GM21529 (cell line): ENCODE data around the gene DLG2.

Experiments used
- ATAC-seq: cut with Tn5 transposase; IDR thresholded peaks from one replicate; pipeline ENCODE4 v1.9.1; 2021; ENCODE audit not compliant: unreplicated experiment

Gene DLG2

GRCh38 chr11:83537131-83537610, 2090.0 kb downstream of the DLG2 start:
- ATAC-seq: no peak

- ATAC-seq: no peak
These were observed 2094.0 kb downstream of the DLG2 start for GRCh38 chr11:83533166-83533565.

- ATAC-seq: no peak
These were observed 2098.3 kb downstream of the DLG2 start for GRCh38 chr11:83528877-83529276.

- ATAC-seq: no peak
These were observed 2098.9 kb downstream of the DLG2 start for GRCh38 chr11:83528225-83528624.

- ATAC-seq: no peak
These were observed 2103.5 kb downstream of the DLG2 start for GRCh38 chr11:83523676-83524075.

- no peak for ATAC-seq
These were observed 2104.2 kb downstream of the DLG2 start for GRCh38 chr11:83522911-83523310.

- no peak for ATAC-seq
These were observed 2105.2 kb downstream of the DLG2 start for GRCh38 chr11:83521647-83522596.

- ATAC-seq: no peak
These were observed 2106.3 kb downstream of the DLG2 start for GRCh38 chr11:83520849-83521248.

GRCh38 chr11:83511646-83512045, 2115.5 kb downstream of the DLG2 start:
- no peak for ATAC-seq

GRCh38 chr11:83510530-83511460, 2116.3 kb downstream of the DLG2 start:
- no peak for ATAC-seq

- no peak for ATAC-seq
These were observed 2118.3 kb downstream of the DLG2 start for GRCh38 chr11:83508804-83509203.

- no peak for ATAC-seq
These were observed 2125.1 kb downstream of the DLG2 start for GRCh38 chr11:83502041-83502440.

GRCh38 chr11:83493917-83494316, 2133.2 kb downstream of the DLG2 start:
- ATAC-seq: no peak

GRCh38 chr11:83493034-83493433, 2134.1 kb downstream of the DLG2 start:
- no peak for ATAC-seq

GRCh38 chr11:83483808-83484207, 2143.3 kb downstream of the DLG2 start:
- no peak for ATAC-seq

- ATAC-seq: no peak
These were observed 2146.3 kb downstream of the DLG2 start for GRCh38 chr11:83480811-83481210.

GRCh38 chr11:83480251-83480650, 2146.9 kb downstream of the DLG2 start:
- ATAC-seq: no peak

GRCh38 chr11:83477772-83478171, 2149.4 kb downstream of the DLG2 start:
- no peak for ATAC-seq

GRCh38 chr11:83475760-83476159, 2151.4 kb downstream of the DLG2 start:
- no peak for ATAC-seq

- ATAC-seq: no peak
These were observed 2153.4 kb downstream of the DLG2 start for GRCh38 chr11:83473743-83474142.

GRCh38 chr11:83472806-83473205, 2154.3 kb downstream of the DLG2 start:
- ATAC-seq: no peak
